NB4 (cell line): ENCODE data around the gene FRMD6.
"Not testable (repeated sequence)": the region's sequence is repeated elsewhere in the genome, so short reads cannot be mapped to it uniquely, and the experiment has no call there.

ENCODE experiments used
- DNase-seq: peaks from one replicate; pipeline ENCODE4 v3.0.0; 2010; ENCODE audit warnings: low read depth
- H3K4me3 ChIP-seq: one replicate; pipeline ENCODE4 v1.5.1; 2011; ENCODE audit warnings: mild to moderate bottlenecking, low read depth, low read length, moderate library complexity
- CTCF ChIP-seq: IDR thresholded peaks from one replicate; pipeline ENCODE4 v1.5.1; 2012; ENCODE audit warnings: low read depth, low read length
- MAX ChIP-seq: IDR thresholded peaks from 2 replicates; pipeline ENCODE4 v1.6.1; 2011; ENCODE audit warnings: low read depth, low read length
- MYC ChIP-seq: IDR thresholded peaks from 2 replicates; pipeline ENCODE4 v1.6.1; 2011; ENCODE audit warnings: low read depth, low read length
- POLR2A ChIP-seq: IDR thresholded peaks from 2 replicates; pipeline ENCODE4 v1.6.1; 2011; ENCODE audit warnings: mild to moderate bottlenecking; ENCODE audit not compliant: insufficient read length; ENCODE audit errors: extremely low read depth

Gene FRMD6

DNA sequence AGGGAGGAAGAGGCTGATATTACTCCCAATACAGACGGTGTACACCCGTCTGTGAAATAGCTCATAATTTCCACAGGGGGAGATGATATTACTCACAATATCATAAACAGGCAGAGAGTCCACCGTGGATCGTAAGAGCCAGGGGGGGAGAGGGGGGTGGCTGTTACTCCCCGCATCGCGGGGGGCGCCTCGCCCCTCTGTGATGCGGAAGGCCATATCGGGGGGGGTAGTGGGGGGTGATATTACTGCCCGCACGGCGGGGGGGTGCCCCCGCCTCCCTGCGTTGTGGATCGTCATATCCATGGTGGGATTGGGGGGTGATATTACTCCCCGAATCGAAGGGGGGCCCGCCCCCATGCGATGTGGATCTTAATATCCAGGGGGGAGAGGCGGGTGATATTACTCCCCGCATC lies 91.9 kb downstream of the FRMD6 start:
- TF ChIP-seq MYC (no peak), CTCF (no peak), POLR2A (no peak), MAX (no peak)
- no peak overlapping the region for H3K4me3 ChIP-seq
- no peak for DNase-seq

DNA sequence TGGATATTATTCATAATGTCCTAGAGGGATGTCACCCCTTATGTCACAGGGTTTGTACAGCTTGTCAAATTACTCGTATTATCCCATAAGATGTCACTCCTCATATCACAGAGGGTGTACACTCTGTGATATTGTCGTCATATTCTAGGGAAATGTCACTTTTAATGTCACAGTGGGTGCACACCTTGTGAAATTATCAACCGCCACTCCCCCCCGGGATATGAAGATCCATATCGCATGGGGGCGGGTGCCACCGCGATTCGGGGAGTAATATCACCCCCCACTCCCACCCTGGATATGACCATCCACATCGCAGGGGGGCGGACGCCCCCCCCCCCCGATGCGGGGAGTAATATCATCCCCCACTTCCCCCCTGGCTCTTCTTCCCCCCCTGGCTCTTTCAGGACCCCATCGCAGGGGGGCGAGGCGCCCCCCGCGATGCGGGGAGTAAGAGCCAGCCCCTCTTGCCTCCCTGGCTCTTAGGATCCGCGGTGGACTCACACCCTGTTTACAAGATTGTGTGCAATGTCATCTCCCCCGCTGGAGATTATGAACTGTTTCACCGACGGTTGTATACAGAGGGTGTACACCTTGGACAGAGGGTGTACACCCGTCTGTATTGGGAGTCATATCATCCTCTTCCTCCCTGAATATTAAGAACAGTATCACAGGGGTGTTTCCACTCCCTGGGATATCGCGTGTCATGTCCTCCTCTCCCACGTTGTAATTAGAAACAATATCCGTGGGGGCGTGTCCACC lies 92.8 kb downstream of the FRMD6 start:
- TF ChIP-seq POLR2A: no peak
- TF ChIP-seq MYC: no peak
- no peak for TF ChIP-seq MAX
- no peak for TF ChIP-seq CTCF
- no peak overlapping the region for H3K4me3 ChIP-seq

GRCh38 chr14:51746823-51747222 lies 95.1 kb downstream of the FRMD6 start:
- DNase-seq, H3K4me3 ChIP-seq: not testable (repeated sequence)

More for the DNA sequence above, 92.8 kb downstream of the FRMD6 start:
- DNase-seq: no peak

GRCh38 chr14:51750542-51750941 lies 98.8 kb downstream of the FRMD6 start:
- TF ChIP-seq MAX (no peak), POLR2A (no peak), CTCF (no peak)
- H3K4me3 ChIP-seq: no peak overlapping the region
- DNase-seq: peak; percentile 9

DNA sequence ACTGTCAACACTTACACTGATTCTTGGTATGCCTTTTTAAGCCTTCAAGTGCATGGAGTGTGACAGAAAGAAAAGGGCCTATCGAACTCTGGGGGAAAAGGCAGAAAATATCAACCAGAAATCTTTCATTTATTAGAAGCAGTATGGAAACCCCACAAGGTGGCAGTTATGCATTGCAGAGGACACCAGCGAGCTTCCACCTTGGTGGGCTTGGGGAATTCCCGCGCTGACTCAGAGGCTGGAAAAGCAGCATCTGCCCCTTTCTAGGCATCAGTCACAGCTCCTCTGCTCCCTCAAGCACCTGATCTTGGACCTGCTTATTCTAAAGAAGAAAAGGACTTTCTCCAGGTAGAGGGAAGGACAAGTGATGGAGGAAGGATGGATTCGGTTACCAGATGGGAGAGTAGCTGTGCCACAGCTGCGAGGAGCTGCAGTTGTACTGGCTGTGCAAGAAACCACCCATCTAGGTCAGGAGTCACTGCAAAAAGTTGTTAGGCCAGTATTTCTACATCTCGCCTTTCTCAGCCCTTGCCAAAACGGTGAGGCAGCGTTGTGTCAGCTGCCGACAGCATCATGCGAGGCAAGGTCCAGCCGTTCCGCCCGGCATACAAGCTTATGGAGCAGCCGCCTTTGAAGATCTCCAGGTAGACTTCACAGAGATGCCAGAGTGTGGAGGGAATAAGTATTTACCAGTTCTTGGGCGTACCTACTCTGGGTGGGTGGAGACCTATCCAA lies 100.1 kb downstream of the FRMD6 start:
- H3K4me3 ChIP-seq, DNase-seq: not testable (repeated sequence)

DNA sequence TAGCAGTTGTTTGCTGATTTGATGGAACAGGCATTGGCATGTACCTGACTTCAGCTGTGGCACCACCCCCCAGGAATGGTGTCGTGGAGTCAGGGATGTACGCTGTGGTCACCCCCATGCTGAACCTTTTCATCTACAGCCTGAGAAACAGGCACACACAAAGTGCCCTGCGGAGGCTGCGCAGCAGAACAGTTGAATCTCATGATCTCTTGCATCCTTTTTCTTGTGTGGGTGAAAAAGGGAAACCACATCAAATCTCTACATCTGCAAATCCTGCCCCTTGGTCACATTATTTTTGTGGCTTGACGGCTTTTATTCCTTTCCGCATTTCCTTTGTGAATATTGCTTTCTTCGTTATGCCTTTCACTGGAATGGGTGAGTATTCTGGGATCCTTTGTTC lies 106.0 kb downstream of the FRMD6 start:
- not testable (repeated sequence) for H3K4me3 ChIP-seq

GRCh38 chr14:51759950-51760349 lies 108.2 kb downstream of the FRMD6 start:
- no peak overlapping the region for H3K4me3 ChIP-seq
- TF ChIP-seq CTCF (no peak), MYC (no peak), MAX (no peak)
- no peak for DNase-seq

More for the DNA sequence above, 106.0 kb downstream of the FRMD6 start:
- DNase-seq: not testable (repeated sequence)

DNA sequence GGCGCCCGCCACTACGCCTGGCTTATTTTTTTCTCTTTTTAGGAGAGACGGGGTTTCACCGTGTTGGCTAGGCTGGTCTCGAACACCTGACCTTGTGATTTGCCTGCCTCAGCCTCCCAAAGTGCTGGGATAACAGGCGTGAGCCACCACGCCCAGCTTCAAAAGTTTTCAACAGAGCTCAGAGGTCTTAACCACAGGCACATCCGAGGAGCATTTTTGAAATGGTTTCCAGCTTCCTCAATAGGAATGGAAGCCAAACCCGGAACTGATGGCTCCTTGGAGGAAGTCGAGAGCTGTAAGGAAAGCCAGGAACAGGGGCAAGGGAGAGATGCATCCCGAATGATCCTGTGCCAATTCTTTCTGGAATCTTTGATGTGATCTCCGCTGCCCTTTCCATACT lies 114.0 kb downstream of the FRMD6 start:
- not testable (repeated sequence) for DNase-seq

GRCh38 chr14:51766586-51766985 lies 114.9 kb downstream of the FRMD6 start:
- not testable (repeated sequence) for H3K4me3 ChIP-seq, DNase-seq

More for the DNA sequence above, 114.0 kb downstream of the FRMD6 start:
- H3K4me3 ChIP-seq: not testable (repeated sequence)

DNA sequence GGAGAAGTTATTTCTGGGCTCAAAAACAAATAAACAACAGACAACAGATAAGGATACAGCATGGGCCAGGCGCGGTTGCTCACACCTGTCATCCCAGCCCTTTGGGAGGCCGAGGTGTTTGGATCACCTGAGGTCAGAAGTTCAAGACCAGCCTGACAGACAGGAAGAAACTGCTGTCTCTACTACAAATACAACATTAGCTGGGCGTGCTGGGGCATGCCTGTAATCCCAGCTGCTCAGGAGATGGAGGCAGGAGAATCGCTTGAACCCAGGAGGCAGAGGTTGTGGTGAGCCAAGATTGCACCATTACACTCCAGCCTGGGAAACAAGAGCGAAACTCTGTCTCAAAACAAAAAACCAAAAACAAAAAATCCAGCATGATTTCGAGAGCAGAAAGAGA lies 117.6 kb downstream of the FRMD6 start:
- DNase-seq, H3K4me3 ChIP-seq: not testable (repeated sequence)
